AG09319 (cell line): ENCODE data around the gene AKAP1.

ENCODE experiments used
- DNase-seq: peaks from one replicate; pipeline ENCODE4 v3.0.0-alpha.2; 2010; ENCODE audit warnings: low read depth; ENCODE audit errors: extremely low read depth
- TF ChIP-seq, protein P1 (sequence below): IDR thresholded peaks from 2 replicates; pipeline ENCODE4 v1.5.1; 2011; ENCODE audit warnings: low read depth, mild to moderate bottlenecking, inconsistent platforms, low read length, moderate library complexity

AKAP1 gene

DNA sequence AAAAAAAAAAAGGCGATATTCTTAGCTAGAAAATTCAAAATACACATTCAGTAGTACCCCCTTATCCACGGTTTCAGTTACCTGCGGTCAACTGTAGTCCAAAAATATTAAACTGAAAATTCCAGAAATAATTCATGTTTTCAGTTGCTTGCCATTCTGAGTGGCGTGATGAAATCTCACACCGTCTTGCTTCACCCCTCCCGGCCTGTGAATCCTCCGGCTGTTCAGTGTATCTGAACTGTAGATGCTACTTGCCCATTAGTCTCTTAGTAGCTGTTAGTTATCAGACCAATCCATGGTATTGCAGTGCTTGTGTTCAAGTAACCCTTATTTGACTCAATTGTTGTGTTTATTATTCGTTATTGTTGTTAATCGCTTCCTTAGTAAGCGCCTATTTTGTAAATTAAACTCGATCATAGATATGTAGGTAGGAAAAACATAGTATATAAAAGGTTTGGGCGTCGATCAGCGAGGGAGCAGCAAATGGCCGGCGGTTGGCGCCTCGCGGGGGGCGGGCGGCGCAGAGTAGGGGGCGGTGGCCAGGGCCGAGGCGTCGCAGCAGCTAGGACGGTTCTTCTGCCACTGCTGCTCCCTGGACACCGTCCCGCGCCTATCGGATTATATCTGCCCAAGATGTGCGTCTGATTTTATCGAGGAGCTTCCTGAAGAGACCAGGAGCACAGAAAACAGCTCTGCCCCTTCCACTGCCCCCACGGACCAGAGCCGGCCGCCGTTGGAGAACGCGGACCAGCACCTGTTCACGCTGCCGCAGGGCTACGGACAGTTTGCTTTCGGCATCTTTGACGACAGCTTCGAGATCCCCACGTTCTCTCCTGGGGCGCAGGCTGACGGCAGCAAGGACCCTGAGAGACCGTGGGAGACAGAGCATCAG lies 39.8 kb upstream of the AKAP1 start:
- TF ChIP-seq, protein P1, sequence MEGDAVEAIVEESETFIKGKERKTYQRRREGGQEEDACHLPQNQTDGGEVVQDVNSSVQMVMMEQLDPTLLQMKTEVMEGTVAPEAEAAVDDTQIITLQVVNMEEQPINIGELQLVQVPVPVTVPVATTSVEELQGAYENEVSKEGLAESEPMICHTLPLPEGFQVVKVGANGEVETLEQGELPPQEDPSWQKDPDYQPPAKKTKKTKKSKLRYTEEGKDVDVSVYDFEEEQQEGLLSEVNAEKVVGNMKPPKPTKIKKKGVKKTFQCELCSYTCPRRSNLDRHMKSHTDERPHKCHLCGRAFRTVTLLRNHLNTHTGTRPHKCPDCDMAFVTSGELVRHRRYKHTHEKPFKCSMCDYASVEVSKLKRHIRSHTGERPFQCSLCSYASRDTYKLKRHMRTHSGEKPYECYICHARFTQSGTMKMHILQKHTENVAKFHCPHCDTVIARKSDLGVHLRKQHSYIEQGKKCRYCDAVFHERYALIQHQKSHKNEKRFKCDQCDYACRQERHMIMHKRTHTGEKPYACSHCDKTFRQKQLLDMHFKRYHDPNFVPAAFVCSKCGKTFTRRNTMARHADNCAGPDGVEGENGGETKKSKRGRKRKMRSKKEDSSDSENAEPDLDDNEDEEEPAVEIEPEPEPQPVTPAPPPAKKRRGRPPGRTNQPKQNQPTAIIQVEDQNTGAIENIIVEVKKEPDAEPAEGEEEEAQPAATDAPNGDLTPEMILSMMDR: no peak
- no peak for DNase-seq

DNA sequence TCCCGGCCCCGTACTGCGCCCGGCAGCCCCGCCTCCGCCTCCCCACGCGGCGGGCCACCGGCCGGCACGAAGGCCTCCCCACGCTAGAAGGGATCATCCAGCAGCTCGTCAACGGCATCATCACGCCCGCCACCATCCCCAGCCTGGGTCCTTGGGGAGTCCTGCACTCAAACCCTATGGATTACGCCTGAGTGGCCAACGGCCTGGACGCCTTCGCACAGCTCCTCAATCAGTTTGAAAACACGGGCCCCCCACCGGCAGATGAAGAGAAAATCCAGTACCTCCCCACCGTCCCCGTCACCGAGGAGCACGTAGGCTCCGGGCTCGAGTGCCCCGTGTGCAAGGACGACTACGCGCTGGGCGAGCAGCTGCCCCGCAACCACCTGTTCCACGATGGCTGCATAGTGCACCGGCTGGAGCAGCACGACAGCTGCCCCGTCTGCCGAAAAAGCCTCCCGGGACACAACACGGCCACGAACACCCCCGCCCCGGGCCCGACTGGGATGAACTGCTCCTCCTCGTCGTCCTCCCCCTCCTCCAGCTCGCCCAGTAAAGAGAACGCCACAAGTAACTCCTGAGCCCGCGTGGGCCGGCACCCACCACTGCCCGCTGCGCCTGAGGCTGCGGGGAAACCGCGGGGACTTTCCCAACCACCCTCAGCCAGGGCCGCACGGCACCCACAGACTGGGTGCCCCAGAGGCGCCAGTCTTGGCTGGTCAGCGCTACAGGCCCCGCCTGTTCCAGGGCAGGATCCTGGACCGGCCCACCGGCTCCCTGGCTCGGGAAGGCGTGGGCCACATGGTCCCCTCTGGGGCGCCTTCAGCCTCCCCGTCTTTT lies 39.0 kb upstream of the AKAP1 start:
- TF ChIP-seq, protein P1: no peak
- DNase-seq: no peak

GRCh38 chr17:57046749-57047148 lies 38.3 kb upstream of the AKAP1 start:
- DNase-seq: no peak
- TF ChIP-seq, protein P1: no peak

- TF ChIP-seq, protein P1: no peak
- no peak for DNase-seq
Measured at GRCh38 chr17:57048096-57048495, 37.0 kb upstream of the AKAP1 start.

- TF ChIP-seq, protein P1: no peak
- DNase-seq: no peak
Measured at GRCh38 chr17:57050306-57050705, 34.7 kb upstream of the AKAP1 start.

DNA sequence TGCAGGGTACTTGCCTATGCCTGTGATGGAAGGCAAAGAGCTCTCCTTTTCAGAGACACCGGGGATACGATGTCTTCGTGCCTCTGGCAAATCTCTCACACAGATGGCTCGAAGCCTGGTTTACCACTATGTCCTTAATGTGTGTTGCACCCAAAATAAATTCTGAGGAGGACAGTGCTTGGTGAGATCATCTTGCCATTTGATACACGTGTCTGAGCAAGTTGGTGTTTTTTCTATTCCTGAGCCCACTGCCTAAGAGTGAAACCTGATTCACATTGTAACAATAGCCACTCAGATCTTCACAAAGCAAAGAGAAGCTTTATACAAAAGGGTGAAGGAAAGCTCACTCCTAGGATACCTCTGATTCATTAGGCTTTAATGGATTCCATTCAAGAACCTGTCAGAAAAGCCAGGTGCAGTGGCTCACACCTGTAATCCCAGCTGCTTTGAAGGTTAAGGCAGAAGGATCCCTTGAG lies 33.1 kb upstream of the AKAP1 start:
- TF ChIP-seq, protein P1: no peak
- no peak for DNase-seq

DNA sequence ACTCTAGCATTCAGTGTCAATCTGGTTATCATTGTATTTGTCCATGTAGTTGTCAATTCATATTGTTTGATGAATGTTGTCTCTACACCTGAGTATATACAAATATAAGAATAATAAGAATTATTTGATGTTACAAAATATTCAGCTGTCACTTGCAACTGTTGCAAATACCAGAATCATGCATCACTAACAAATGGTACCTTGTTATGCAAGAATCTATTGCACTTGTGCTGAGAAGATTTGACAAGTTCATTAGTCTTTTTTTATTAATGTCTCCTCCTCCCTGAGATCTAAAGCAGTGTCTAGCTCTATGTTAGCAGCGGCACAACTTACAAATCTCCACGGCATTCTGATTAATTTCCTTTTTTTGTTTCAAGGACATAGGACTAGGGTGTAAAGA lies 22.2 kb upstream of the AKAP1 start:
- DNase-seq: no peak
- TF ChIP-seq, protein P1: no peak
